Measurements from ENCODE around the gene CDC42BPB. TPM values are rescaled to one million over a fixed set of nuclear protein-coding genes. Genes with fewer than 3 reads are reported as not detected.
A peak's percentile ranks its signal among the peaks of the same experiment; 100 is the strongest.

The CDC42BPB gene
- total and polyA plus RNA-seq, 2 of the 4 experiments (the other 2 are of a cell fraction): 49.1 to 81.4 TPM

DNA sequence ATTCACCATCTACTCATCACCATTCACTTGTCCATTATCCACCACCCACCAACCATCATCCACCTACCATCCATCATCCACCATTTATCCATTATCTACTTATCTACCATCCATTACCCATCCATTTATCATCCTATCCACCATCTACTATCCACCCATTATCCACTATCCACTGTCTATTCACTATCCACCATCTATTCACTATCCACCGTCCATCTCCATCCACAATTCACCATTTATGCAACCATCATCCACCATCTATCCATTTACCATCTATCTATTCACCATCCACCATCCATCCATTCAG lies 136.4 kb downstream of the CDC42BPB start:
- intact Hi-C loops (cut with micrococcal nuclease): no loop called here
- no peak overlapping the region for H3K9ac ChIP-seq (ENCODE audit: low read depth, low read length)
- H3K36me3 ChIP-seq (ENCODE audit: control insufficient read depth, insufficient read depth, low read length): no peaks in the 10 kb centered on the region
- CTCF ChIA-PET: no interaction called here
- 100% methylated on average over 1 of the region's 1 CpG for WGBS, 2 experiments (ENCODE audit: extremely low coverage in 2 of 2, insufficient read length in 1 of 2)
- peak overlapping the region; percentile 34 for H2BK5ac ChIP-seq (ENCODE audit: low read depth, low read length, poor library complexity, severe bottlenecking)
- H3K27me3 ChIP-seq (ENCODE audit: control insufficient read depth, insufficient read depth, low read length): peaks cover 42% of the 10 kb centered on the region
- no peaks in the 10 kb centered on the region for H4K20me1 ChIP-seq (ENCODE audit: insufficient read depth, low read length)
- peaks cover 2% of the 10 kb centered on the region; the same call in 1 of the 2 replicates for H3K9me3 ChIP-seq (ENCODE audit: control insufficient read depth, insufficient read depth, low read length)
- no peak overlapping the region for H3K18ac ChIP-seq (ENCODE audit: low read depth, low read length)
- H3K9me1 ChIP-seq (ENCODE audit: insufficient read depth, low read length): 0 out of 2 replicates have a peak, but pooled peaks cover 3% of the 10 kb centered on the region
- no peak overlapping the region for H3K27ac ChIP-seq (ENCODE audit: insufficient read depth, low read length)
- no peak overlapping the region for H2AK5ac ChIP-seq (ENCODE audit: low read depth, low read length)
- no peak overlapping the region for H3K4me3 ChIP-seq (ENCODE audit: insufficient read depth, low read depth, low read length)
- no peak overlapping the region for H3K56ac ChIP-seq (ENCODE audit: extremely low read depth, insufficient read depth, low read length)
- H2BK120ac ChIP-seq (ENCODE audit: low read depth, low read length): no peak overlapping the region
- H4K91ac ChIP-seq (ENCODE audit: insufficient read depth, low read depth, low read length): no peak overlapping the region
- H2AK9ac ChIP-seq (replicated peaks; ENCODE audit: low read depth, low read length, poor library complexity): no peak overlapping the region
- TF ChIP-seq MAFK (IDR thresholded peaks at IDR 0.05; ENCODE audit: low read depth, low read length) (no peak), MXI1 (IDR thresholded peaks at IDR 0.05; ENCODE audit: borderline replicate concordance, low read depth, low read length) (no peak), RAD21 (IDR thresholded peaks at IDR 0.05; ENCODE audit: low read length) (no peak), SMC3 (IDR thresholded peaks at IDR 0.05; ENCODE audit: low read depth, low read length) (no peak), MAZ (IDR thresholded peaks at IDR 0.05; ENCODE audit: borderline replicate concordance, low read depth, low read length) (no peak), CHD1 (IDR thresholded peaks at IDR 0.05; ENCODE audit: low read depth, low read length) (no peak), FOS (IDR thresholded peaks at IDR 0.05; ENCODE audit: low read depth, low read length) (no peak), CEBPB (IDR thresholded peaks at IDR 0.05; ENCODE audit: low read depth, low read length) (no peak), RFX5 (IDR thresholded peaks at IDR 0.05; ENCODE audit: low read depth, low read length) (no peak), NFE2L2 (IDR thresholded peaks at IDR 0.05; ENCODE audit: low read depth, low read length) (no peak), POLR2A (IDR thresholded peaks at IDR 0.05; ENCODE audit: low read depth, low read length) (no peak), BHLHE40 (IDR thresholded peaks at IDR 0.05; ENCODE audit: low read depth, low read length) (no peak)
- TF ChIP-seq, protein P1, sequence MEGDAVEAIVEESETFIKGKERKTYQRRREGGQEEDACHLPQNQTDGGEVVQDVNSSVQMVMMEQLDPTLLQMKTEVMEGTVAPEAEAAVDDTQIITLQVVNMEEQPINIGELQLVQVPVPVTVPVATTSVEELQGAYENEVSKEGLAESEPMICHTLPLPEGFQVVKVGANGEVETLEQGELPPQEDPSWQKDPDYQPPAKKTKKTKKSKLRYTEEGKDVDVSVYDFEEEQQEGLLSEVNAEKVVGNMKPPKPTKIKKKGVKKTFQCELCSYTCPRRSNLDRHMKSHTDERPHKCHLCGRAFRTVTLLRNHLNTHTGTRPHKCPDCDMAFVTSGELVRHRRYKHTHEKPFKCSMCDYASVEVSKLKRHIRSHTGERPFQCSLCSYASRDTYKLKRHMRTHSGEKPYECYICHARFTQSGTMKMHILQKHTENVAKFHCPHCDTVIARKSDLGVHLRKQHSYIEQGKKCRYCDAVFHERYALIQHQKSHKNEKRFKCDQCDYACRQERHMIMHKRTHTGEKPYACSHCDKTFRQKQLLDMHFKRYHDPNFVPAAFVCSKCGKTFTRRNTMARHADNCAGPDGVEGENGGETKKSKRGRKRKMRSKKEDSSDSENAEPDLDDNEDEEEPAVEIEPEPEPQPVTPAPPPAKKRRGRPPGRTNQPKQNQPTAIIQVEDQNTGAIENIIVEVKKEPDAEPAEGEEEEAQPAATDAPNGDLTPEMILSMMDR (conservative IDR thresholded peaks at IDR 0.05; ENCODE audit: low read depth, low read length): no peak
- TF ChIP-seq, protein P2, sequence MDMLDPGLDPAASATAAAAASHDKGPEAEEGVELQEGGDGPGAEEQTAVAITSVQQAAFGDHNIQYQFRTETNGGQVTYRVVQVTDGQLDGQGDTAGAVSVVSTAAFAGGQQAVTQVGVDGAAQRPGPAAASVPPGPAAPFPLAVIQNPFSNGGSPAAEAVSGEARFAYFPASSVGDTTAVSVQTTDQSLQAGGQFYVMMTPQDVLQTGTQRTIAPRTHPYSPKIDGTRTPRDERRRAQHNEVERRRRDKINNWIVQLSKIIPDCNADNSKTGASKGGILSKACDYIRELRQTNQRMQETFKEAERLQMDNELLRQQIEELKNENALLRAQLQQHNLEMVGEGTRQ (IDR thresholded peaks at IDR 0.05; ENCODE audit: low read depth, low read length): no peak
- TF ChIP-seq, protein P3, sequence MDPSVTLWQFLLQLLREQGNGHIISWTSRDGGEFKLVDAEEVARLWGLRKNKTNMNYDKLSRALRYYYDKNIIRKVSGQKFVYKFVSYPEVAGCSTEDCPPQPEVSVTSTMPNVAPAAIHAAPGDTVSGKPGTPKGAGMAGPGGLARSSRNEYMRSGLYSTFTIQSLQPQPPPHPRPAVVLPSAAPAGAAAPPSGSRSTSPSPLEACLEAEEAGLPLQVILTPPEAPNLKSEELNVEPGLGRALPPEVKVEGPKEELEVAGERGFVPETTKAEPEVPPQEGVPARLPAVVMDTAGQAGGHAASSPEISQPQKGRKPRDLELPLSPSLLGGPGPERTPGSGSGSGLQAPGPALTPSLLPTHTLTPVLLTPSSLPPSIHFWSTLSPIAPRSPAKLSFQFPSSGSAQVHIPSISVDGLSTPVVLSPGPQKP (IDR thresholded peaks at IDR 0.05; ENCODE audit: borderline replicate concordance, low read depth, low read length): no peak
- H3K14ac ChIP-seq (replicated peaks; ENCODE audit: low read depth, low read length): no peak overlapping the region
- in situ Hi-C loops (cut with MboI; ENCODE audit: low sequenced_read_pairs): no loop called here
- no peak overlapping the region for H3K4me2 ChIP-seq (ENCODE audit: low read depth, low read length)
- no peak overlapping the region for H4K5ac ChIP-seq (ENCODE audit: low read depth, low read length)
- no TSS peak for BruUV-seq (replicated peaks)
- H3K79me1 ChIP-seq (ENCODE audit: low read depth in 1 of 2, low read length in 2 of 2): no peaks in the 10 kb centered on the region
- no peaks in the 10 kb centered on the region; the same call in 1 of the 2 replicates for H3K4me1 ChIP-seq (ENCODE audit: control insufficient read depth, insufficient read depth, low read length)
- ATAC-seq (ENCODE audit: low read depth): no peak
- no peak overlapping the region for H3K23ac ChIP-seq (ENCODE audit: low read depth, low read length)
- dilution Hi-C loops (cut with HindIII; ENCODE audit: low sequenced_read_pairs, unreplicated experiment): no loop called here
- no peak for DNase-seq
- no peak overlapping the region for H4K8ac ChIP-seq (ENCODE audit: low read depth in 2 of 2, low read length in 2 of 2)
- POLR2A ChIA-PET (ENCODE audit: unreplicated experiment): no interaction called here
- no peak overlapping the region for H2AFZ ChIP-seq (replicated peaks; ENCODE audit: low read length, poor library complexity)
- H2BK15ac ChIP-seq (ENCODE audit: low read depth, low read length): no peak overlapping the region
- no peak overlapping the region for H2BK20ac ChIP-seq (ENCODE audit: low read depth, low read length)
- no peak overlapping the region for H3K4ac ChIP-seq (ENCODE audit: low read depth, low read length)
